HG03097 (cell line): Measurements from ENCODE around the gene ATP9B.
"Not testable (repeated sequence)": the region's sequence is repeated elsewhere in the genome, so short reads cannot be mapped to it uniquely, and the experiment has no call there.

Experiments used
- ATAC-seq: cut with Tn5 transposase; IDR thresholded peaks from one replicate; pipeline ENCODE4 v1.9.1; 2021; ENCODE audit not compliant: unreplicated experiment, low FRiP score

The ATP9B gene

GRCh38 chr18:79320216-79320850 is 251.1 kb downstream of the ATP9B start:
- ATAC-seq, result no peak

- no peak for ATAC-seq
Observed at GRCh38 chr18:79321625-79322405, 252.6 kb downstream of the ATP9B start.

DNA sequence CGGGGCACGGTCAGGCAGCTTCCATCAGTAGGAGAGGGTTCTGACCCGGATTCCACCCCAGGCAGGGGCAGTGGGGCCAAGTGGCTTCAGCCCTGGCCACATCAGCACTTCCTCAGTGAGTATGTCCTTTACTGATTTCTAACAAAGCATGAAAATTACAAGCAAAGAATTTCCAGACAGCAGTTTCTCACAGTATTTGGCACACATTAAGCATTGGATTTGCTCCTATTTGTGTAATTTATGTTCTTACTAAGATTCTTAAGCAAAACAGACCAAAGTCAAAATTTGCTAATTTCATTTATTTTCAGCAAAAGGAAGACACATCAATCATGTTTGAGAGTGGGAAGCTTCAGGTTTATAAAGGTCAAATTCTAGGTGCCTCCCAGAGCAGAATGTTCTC is 253.2 kb downstream of the ATP9B start:
- ATAC-seq, result no peak

- no peak for ATAC-seq
Observed at GRCh38 chr18:79323471-79323870, 254.3 kb downstream of the ATP9B start.

- ATAC-seq, result no peak
Observed at GRCh38 chr18:79326413-79327198, 257.4 kb downstream of the ATP9B start.

DNA sequence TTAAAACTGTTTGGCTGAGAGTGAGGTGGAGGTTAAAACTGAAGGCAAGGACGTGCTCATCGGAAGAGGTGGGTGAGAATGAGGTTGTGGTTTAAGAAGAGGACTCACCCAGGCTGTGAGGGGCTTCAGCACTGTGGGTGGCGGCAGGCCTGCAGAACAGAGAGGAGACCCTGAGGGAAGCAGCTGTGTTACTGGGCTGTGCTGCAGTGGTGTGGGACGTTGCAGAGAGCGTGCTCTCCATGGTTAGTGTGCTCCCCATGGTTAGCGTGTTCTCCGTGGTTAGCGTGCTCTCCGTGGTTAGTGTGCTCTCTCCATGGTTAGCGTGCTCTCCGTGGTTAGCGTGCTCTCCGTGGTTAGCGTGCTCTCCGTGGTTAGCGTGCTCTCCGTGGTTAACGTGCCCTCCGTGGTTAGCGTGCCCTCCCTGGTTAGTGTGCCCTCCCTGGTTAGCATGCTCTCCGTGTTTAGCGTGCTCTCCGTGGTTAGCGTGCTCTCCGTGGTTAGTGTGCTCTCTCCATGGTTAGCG is 258.1 kb downstream of the ATP9B start:
- ATAC-seq, result no peak

GRCh38 chr18:79327915-79328314 is 258.7 kb downstream of the ATP9B start:
- not testable (repeated sequence) for ATAC-seq

DNA sequence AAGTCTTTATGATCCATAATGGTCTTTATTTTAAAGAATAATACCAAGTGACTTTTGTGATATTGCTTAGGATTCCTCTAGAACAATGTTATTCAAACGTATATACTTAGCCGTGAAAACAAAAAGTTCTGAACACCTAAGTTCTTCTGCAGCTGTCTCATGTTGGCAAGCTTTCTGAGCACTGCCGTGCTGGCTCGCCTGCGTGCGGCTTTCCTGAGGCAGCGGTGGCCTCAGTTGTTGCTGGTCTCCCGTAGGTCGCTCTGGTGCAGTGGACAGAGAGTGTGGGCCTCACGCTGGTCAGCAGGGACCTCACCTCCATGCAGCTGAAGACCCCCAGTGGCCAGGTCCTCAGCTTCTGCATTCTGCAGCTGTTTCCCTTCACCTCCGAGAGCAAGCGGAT is 259.7 kb downstream of the ATP9B start:
- no peak for ATAC-seq

DNA sequence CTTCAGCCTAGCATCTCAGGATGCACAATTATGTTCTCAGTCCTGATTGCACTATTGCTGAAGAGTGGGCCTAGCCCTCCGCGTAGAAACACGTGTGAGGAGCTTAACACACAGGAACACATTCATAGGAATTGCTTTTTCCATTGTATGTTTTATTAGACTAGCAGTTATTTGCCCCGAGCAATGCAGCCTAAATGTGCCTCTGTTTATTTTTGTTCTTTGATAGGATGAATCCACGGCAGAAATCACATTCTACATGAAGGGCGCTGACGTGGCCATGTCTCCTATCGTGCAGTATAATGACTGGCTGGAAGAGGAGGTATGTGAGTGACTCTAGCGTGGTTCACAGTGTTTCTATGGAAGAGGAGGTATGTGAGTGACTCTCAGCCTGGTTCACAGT is 260.6 kb downstream of the ATP9B start:
- no peak for ATAC-seq

DNA sequence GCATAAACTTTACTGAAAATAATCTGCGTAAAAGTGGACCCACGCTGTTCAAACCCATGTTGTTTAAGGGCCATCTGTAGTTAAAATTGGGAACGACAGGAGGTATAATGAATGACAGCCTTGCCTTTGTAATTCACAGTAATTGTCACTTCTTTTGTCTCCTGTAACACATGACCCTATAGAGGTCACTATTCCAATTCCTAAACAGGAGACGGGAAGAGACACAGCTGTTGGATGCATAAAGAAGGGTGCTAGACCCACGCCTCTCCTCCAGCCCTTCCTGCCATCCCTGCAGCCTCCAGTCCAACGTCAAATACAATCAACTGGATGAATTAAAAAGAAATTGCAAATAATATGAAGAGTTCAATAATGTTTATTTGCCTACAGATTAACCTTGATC is 263.5 kb downstream of the ATP9B start:
- no peak for ATAC-seq

- ATAC-seq, result no peak
Observed at GRCh38 chr18:79333046-79333445, 263.9 kb downstream of the ATP9B start.

DNA sequence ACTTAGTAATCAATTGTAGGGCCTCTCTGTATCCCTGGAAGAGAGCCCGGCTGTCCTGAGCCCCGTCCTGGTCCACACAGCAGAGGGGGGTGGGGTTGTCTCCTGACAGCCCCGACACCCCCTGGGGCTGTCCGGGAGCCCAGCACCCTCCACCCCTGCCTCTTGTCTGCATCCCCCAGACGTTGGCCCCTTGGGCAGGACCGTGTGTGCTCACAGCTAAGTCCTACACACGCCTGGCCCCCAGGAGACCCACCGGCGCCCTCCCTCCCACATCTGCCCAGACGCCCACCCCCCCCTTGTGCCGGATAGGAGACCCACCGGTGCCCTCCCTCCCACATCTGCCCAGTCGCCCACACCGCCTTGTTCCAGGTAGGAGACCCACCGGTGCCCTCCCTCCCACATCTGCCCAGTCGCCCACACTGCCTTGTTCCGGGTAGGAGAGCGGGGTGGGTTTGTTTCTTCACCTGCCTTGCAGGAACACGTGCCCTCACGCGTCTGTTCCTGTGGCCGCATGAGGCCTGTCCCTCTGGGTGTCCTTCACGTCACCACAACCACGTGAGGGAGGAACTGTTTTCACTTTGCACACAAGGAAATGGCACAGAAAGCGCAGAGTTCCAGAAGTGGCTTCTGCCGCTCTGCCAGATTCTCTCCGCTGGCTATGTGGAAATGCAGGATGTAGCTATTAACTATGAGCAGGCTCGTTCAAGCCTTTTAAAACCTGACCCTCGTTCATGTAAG is 265.5 kb downstream of the ATP9B start:
- ATAC-seq, result no peak

DNA sequence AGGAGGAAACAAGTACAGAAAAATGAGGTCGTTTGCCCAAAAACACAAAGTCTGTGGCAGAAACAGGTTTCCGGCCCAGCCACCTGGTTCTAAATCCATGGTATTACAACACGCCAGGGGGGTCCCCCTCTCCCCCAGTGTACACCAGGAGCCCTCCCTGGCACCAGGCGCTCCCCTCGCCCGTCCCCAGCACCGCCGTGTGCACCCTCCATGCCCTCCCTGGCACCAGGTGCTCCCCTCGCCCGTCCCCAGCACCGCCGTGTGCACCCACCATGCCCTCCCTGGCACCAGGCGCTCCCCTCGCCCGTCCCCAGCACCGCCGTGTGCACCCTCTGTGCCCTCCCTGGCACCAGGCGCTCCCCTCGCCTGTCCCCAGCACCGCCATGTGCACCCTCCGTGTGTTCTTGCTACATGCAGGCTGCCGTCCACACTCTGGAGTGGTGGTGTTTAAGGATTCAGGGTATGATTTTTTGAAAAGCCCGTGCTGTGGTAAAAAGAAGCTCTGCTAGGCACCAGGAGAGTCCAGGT is 266.7 kb downstream of the ATP9B start:
- no peak for ATAC-seq

DNA sequence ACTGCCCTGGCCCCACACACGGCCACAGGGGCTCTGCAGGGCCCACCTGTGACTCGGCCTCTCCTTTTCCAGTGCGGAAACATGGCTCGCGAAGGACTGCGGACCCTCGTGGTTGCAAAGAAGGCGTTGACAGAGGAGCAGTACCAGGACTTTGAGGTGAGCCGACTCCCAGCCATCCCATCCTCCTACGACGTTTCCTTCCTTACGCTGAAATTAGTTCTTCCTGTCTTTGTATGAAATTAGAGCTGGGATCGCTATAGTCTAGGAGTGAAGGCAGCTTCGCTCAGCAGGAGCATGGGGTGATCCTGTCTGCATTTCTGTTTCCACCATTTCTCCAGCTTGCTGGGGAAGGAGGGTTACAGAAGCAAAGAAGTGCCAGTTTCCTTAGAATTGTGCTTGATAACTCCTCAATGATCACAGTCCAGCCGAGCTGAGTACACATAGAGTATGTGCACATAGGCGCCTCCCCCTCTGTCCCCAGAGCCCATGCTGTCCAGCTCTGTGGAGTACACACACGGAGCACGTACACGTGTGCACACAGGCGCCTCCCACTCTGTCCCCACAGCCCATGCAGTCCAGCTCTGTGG is 267.5 kb downstream of the ATP9B start:
- ATAC-seq, result no peak

GRCh38 chr18:79337184-79337583 is 268.0 kb downstream of the ATP9B start:
- no peak for ATAC-seq

DNA sequence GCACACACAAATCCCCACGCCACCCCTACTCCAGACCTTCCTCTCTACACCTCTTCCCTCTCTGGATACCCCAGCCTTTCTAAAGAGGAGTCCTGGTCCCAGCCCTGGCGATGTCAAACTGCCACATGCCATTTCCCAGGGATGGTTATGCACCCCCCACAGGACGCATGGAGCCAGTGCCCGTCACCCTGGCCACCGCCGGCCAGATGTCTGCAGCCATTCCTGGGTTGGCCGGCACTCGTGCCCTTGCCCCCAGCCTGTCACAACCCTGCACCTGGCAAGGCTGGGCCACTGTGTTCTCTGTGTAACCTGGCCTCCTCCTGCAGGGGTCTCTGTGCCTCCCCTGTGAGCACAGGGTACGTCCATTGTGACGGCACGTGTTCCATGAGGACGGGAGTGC is 268.4 kb downstream of the ATP9B start:
- no peak for ATAC-seq

- ATAC-seq, result no peak
Observed at GRCh38 chr18:79339094-79339908, 270.1 kb downstream of the ATP9B start.

DNA sequence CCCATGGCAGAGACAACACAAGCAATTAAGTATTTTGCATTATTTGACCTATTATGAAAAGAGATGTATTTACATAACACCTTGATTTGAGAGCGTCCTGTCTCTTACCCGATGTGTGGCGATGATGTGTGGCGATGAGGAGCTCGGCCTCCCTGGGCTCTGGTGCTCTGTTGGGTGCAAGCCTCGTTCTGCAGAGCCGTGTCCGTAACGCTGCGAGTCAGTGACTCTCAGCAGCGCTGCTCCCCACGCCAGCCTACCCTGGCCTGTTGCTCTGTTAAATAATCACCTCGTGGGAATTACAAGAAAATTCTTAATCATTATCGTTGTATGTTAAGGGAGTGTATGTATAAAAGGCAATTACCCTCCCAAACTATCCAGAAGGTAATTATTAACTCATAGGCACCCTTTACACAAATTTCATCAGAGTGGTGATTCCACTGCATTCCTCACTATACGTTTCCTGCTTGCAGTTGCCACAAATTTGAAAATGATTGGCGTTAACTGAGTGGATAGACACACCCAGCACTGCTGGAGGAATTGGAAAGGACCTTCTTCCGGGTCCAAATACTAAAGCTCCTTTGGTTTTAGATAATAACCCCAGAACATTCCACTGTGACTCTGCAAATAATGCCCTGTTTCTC is 274.5 kb downstream of the ATP9B start:
- no peak for ATAC-seq

DNA sequence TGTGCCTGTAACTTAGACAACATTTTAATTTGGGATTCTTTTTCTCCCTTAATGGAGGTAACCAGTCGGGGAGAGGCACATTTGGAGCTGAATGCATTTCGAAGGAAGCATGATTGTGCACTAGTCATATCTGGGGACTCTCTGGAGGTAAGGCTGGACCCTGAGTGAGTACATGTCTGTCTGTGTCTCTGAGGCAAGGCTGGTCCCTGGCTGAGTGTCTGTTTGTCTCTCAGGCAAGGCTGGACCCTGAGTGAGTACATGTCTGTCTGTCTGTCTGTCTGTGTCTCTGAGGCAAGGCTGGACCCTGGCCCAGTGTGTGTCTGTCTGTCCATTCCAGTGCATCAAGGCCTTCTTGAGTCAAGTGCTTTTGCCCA is 275.0 kb downstream of the ATP9B start:
- no peak for ATAC-seq
